Measurements from ENCODE around the gene ZCCHC7.

ZCCHC7 gene

GRCh38 chr9:37210737-37211523, 90.6 kb downstream of the ZCCHC7 start:
- no peak for DNase-seq (ENCODE audit: low read depth)

- no peak for DNase-seq (ENCODE audit: low read depth)
These were observed 92.1 kb downstream of the ZCCHC7 start for GRCh38 chr9:37212435-37212834.

- DNase-seq (ENCODE audit: low read depth) = no peak
These were observed 95.0 kb downstream of the ZCCHC7 start for GRCh38 chr9:37215381-37215780.

- DNase-seq (ENCODE audit: low read depth) = no peak
These were observed 95.5 kb downstream of the ZCCHC7 start for GRCh38 chr9:37215830-37216229.

GRCh38 chr9:37217161-37217560, 96.8 kb downstream of the ZCCHC7 start:
- no peak for DNase-seq (ENCODE audit: low read depth)

GRCh38 chr9:37218800-37219425, 98.5 kb downstream of the ZCCHC7 start:
- DNase-seq (ENCODE audit: low read depth) = no peak

- no peak for DNase-seq (ENCODE audit: low read depth)
These were observed 100.6 kb downstream of the ZCCHC7 start for GRCh38 chr9:37220971-37221370.

GRCh38 chr9:37221489-37222106, 101.2 kb downstream of the ZCCHC7 start:
- DNase-seq (ENCODE audit: low read depth) = no peak

GRCh38 chr9:37229455-37229854, 109.1 kb downstream of the ZCCHC7 start:
- DNase-seq (ENCODE audit: low read depth) = no peak

GRCh38 chr9:37229882-37230482, 109.6 kb downstream of the ZCCHC7 start:
- no peak for DNase-seq (ENCODE audit: low read depth)

- no peak for DNase-seq (ENCODE audit: low read depth)
These were observed 116.4 kb downstream of the ZCCHC7 start for GRCh38 chr9:37236822-37237221.

GRCh38 chr9:37238122-37238521, 117.7 kb downstream of the ZCCHC7 start:
- DNase-seq (ENCODE audit: low read depth) = no peak

- DNase-seq (ENCODE audit: low read depth) = no peak
These were observed 119.0 kb downstream of the ZCCHC7 start for GRCh38 chr9:37239224-37239859.

- no peak for DNase-seq (ENCODE audit: low read depth)
These were observed 119.5 kb downstream of the ZCCHC7 start for GRCh38 chr9:37239921-37240320.

GRCh38 chr9:37241340-37241739, 121.0 kb downstream of the ZCCHC7 start:
- no peak for DNase-seq (ENCODE audit: low read depth)

GRCh38 chr9:37242089-37242488, 121.7 kb downstream of the ZCCHC7 start:
- DNase-seq (ENCODE audit: low read depth) = no peak

- DNase-seq (ENCODE audit: low read depth) = no peak
These were observed 123.4 kb downstream of the ZCCHC7 start for GRCh38 chr9:37243588-37244345.

GRCh38 chr9:37246826-37247225, 126.5 kb downstream of the ZCCHC7 start:
- no peak for DNase-seq (ENCODE audit: low read depth)

GRCh38 chr9:37248651-37249163, 128.3 kb downstream of the ZCCHC7 start:
- DNase-seq (ENCODE audit: low read depth) = no peak

GRCh38 chr9:37251452-37251851, 131.1 kb downstream of the ZCCHC7 start:
- DNase-seq (ENCODE audit: low read depth) = no peak

- DNase-seq (ENCODE audit: low read depth) = no peak
These were observed 133.1 kb downstream of the ZCCHC7 start for GRCh38 chr9:37253377-37253937.

Measured in stimulated activated CD8-positive, alpha-beta memory T cell treated with anti-CD3 and anti-CD28 coated beads, Interleukin-15, amount 100 ng/mL, for 24 hours (primary cell).